Right lobe of liver (tissue), 4 donors: ENCODE measurements around the gene C4orf50.

Source experiments
- POLR2A ChIP-seq: fragments of 450-650 bp; IDR thresholded peaks from one replicate; pipeline ENCODE4 v1.6.1; 2017; ENCODE audit warnings: antibody characterized with exemption, mild to moderate bottlenecking
- TF ChIP-seq, protein P1 (sequence below), 4 donors: fragments of 200-600 bp in 3 of 4; fragments of 450-650 bp in 1 of 4; IDR thresholded peaks; one replicate each; pipeline versions ENCODE4 v1.5.1 to v1.8.0; 2016 to 2022; ENCODE audit warnings: antibody characterized with exemption in 4 of 4, mild to moderate bottlenecking in 2 of 4
- donor health status: DM: no; HTN: no; CAD: no.
- donor health status: DM: no; HTN: no; CAD: no.
- donor health status: DM: no; HTN: yes; CAD: no.

DNA sequence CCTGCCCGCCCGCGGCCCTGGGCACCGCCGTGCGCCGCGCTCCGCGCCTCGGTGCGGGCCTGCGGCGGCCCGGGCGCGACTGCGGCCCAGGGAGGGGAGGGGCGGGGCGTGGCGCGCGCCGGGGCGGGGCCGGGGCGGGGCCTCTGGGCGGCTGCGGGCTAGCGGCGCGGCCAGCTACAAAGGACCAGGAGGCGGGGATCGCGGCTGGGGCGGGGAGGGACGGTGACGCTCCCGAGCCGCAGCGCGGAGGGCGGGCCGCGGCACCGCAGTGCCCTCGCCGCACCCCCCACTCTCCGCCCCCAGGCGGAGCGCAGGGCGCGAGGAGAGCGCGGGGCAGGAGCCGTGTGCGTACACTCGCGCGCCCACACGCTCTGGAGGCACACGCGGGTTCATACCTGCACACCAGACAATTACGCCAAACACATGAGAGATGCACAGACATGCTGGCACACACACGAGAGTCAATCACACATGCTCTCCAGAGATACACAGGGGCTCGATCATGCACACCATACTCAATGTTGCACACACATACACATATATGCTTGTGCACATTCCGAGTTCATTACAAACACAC, 125.1 kb downstream of the C4orf50 start, which contains the start of gene CRMP1:
- TF ChIP-seq, protein P1, sequence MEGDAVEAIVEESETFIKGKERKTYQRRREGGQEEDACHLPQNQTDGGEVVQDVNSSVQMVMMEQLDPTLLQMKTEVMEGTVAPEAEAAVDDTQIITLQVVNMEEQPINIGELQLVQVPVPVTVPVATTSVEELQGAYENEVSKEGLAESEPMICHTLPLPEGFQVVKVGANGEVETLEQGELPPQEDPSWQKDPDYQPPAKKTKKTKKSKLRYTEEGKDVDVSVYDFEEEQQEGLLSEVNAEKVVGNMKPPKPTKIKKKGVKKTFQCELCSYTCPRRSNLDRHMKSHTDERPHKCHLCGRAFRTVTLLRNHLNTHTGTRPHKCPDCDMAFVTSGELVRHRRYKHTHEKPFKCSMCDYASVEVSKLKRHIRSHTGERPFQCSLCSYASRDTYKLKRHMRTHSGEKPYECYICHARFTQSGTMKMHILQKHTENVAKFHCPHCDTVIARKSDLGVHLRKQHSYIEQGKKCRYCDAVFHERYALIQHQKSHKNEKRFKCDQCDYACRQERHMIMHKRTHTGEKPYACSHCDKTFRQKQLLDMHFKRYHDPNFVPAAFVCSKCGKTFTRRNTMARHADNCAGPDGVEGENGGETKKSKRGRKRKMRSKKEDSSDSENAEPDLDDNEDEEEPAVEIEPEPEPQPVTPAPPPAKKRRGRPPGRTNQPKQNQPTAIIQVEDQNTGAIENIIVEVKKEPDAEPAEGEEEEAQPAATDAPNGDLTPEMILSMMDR (IDR thresholded peaks at IDR 0.05) = no peak
- TF ChIP-seq POLR2A = no peak
